ENCODE data around the gene ASB7.
A peak's percentile ranks its signal among the peaks of the same experiment; 100 is the strongest.
"Not testable (repeated sequence)": the region's sequence is repeated elsewhere in the genome, so short reads cannot be mapped to it uniquely, and the experiment has no call there.

ASB7 gene

DNA sequence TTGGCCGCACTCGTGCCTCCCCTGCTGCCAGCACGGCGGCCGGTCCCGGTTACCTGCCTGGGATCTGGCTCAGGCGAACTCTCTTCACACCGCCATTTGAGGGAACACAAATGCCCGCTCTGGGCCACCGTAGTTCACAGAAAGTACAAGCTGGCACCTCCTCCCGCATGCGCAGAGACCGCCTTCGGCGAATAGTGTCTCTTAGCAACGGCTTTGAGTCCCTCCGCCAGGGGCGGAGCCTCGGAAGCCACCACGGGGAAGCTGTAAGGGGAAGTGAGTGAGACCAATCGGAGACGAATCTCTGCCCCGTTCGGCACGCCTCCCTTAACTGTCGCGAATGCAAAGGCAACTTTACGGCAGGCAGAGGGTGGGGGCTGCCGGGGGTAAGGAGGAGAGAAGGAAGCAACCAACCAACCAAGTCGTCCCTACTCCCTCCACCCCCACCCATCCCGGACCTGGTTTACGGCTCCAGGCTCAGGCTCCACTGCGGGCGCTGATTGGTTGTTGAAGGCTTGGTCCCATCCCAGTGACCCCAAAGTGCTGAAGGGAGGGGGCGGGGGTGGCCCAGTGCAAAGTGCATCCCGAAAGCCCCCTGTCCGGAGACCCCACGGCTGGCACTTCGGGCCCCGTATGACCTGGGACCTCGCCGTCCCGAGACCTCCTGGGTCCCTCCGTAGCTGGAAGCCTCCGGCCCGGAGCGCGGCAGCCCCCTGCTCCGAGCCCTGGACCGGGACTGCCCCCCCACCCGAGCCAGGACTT lies at the start of gene ASB7, which contains the start of gene LINS1:
TSS of gene ASB7 (plus strand) at position 526 of the 759 bp plus-strand sequence. CDS start 9,628 bp downstream, outside the sequence.
TSS of gene LINS1 (minus strand) at position 121 of the 759 bp plus-strand sequence. CDS start 21,342 bp downstream, outside the sequence.
- peak; percentile 99 for DNase-seq (ENCODE audit: low read depth)

DNA sequence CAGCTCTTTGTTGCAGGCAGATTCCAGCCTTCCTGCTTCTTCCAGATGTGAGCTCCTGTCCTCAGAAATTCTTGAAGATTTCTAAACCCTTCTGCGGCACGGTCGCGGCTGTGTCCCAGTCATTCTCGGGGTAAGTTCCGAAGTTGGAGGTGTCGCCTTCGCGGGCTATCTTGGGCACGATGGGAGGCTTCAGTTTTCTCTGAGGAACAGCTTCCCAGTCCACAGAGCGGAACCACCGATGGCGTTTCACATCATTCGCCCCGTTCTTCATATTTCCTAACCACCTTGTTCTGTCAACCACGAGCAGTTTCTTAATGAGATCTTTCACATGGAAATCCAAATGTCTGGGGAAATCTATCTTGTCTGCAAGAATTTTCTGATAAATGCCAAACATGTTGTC lies 48.9 kb upstream of the ASB7 start:
- DNase-seq (ENCODE audit: low read depth) = no peak

- DNase-seq (ENCODE audit: low read depth) = no peak
Observed at GRCh38 chr15:100558771-100559254, 43.6 kb upstream of the ASB7 start.

DNA sequence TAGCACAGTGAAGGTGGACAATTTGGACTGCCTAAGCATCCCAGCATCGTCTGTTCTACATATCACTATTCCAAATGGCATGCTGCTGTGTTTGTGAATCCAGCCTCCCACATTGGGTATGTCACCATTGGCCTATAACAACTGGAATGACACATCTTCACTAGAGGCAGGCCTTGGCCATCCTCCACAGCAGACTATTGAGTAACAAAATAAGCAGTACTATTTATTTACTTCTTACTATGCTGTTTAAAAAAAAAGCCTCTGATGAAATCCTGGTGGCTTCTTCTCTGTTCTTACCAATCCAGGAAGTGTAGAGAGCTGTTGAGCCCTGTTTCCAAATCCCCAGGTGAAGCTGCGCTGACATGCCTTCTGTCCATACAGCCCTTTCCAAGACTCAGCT lies 43.1 kb upstream of the ASB7 start:
- DNase-seq (ENCODE audit: low read depth) = no peak

DNA sequence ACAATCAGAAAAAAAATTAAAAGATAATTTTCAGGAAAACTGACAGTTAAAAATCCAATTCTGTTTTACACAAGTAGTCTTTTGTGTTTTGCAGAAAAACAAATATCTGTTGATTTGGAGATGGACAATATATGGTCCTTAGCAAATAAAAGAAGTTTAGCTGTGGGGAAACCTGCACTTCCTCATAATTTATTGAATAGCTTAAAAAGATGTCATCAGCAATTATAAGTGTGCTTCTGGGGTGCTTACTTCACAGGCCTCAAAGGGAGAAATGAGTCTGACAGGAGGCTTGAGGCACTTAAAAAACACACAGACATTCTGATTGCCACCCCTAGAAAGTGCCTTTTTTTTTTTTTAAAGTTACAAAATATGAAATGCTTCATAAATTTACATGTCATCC lies 42.1 kb upstream of the ASB7 start:
- DNase-seq (ENCODE audit: low read depth) = no peak

GRCh38 chr15:100565591-100565990 lies 36.8 kb upstream of the ASB7 start:
- DNase-seq (ENCODE audit: low read depth) = no peak

DNA sequence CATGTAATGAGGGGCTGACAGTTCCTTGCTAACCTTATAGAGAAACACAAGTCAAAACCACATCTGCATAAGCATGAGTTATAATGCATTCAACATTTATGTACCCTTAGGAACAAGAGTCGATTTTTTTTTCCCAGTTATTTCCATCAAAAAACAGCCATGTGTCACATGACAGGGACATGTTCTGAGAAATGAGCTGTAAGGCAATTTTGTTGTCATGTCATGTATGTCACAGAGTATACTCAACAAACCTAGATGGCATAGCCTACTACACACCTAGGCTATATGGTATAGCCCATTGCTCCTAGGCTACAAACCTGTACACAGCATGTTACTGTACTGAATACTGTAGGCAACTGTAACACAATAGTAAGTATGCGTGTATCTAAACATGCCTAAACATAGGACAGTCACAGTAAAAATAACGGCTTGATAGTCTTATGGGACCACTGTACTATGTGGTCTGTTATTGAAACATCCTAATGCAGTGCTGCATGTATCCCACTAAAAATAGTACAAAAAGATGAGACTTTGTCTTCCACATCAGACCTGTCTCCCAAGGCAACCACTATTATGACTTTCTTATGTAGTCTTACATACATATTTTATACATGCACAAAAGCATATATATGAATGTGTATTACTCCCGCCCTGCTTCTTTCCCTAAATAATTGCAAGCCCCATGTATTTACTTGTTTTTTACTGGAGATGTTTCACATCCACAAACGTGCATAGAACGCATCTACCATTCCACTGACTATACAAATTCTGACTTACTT lies 35.4 kb upstream of the ASB7 start:
- DNase-seq (ENCODE audit: low read depth) = no peak

GRCh38 chr15:100569391-100569790 lies 33.0 kb upstream of the ASB7 start:
- no peak for DNase-seq (ENCODE audit: low read depth)

- DNase-seq (ENCODE audit: low read depth) = no peak
Observed at GRCh38 chr15:100570275-100570674, 32.1 kb upstream of the ASB7 start.

GRCh38 chr15:100570735-100571313 lies 31.6 kb upstream of the ASB7 start:
- DNase-seq (ENCODE audit: low read depth) = no peak

DNA sequence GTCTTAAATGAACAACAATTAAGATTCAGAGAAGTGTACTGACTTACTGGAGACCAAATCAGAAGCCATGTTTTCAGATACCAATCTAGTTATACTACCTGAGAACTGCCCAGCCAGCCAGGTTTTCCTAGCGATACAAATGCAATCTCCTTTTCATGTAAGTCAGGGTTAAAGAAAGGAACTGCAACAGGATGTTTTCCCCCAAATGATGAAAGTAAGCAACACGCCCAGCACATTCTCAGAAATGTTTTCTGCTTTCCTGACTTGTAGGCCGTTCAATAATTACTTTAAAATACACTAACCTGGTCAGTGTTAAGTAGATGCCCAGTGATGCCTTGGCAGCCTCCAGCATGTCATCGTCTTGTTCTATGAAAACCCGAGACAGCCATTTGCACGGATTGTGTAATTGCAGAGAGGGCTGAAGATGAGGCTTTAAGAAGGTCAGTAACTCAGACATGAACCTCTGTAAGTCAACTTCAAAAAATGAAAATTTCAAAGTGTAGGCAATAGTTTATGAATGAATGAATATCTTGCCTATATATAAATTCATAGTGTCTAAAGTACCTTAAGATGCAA lies 30.7 kb upstream of the ASB7 start:
- no peak for DNase-seq (ENCODE audit: low read depth)

GRCh38 chr15:100572362-100572983 lies 29.9 kb upstream of the ASB7 start:
- no peak for DNase-seq (ENCODE audit: low read depth)

DNA sequence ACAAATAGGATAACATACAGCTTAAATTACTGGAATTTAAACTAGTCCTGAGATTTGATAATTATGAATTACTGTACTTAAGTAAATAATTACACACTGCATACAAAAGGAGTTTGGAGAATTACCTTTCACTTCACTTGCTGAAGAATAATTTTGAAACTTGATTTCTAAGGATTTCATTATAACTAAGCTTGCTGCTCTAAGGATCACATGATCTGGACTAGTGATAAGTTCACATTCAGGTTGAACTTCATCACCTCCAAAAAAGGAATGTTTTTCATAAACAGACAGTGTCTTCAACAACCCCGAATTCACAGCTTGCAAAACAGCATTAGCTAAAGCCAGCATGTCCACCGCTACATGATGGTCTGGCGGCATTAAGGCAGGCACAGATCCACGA lies 28.9 kb upstream of the ASB7 start:
- DNase-seq (ENCODE audit: low read depth) = no peak

GRCh38 chr15:100580414-100580813 lies 22.0 kb upstream of the ASB7 start:
- no peak for DNase-seq (ENCODE audit: low read depth)

- no peak for DNase-seq (ENCODE audit: low read depth)
Observed at GRCh38 chr15:100588638-100589242, 13.6 kb upstream of the ASB7 start.

GRCh38 chr15:100591163-100591562 lies 11.2 kb upstream of the ASB7 start:
- not testable (repeated sequence) for DNase-seq (ENCODE audit: low read depth)

DNA sequence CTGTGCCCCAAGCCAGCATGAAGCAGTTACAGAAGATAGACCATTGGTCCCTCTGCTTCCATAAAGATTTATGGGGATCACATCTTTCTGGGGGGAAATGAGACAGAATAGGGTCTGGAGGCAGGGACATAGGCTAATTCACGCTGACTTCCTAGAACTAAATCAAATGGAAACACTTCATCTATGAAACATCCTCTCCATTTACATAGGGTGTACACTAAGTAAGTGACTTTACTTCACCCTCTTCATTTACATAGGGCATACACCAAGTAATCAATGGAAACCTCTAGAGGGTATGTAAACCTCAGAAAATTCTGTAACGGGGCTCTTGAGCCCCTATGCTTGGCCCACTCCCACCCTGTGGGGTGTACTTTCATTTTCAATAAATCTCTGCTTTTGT lies 10.6 kb upstream of the ASB7 start:
- DNase-seq (ENCODE audit: low read depth) = no peak

GRCh38 chr15:100592898-100593297 lies 9.5 kb upstream of the ASB7 start:
- no peak for DNase-seq (ENCODE audit: low read depth)

GRCh38 chr15:100593431-100593830 lies 9.0 kb upstream of the ASB7 start:
- DNase-seq (ENCODE audit: low read depth) = no peak

DNA sequence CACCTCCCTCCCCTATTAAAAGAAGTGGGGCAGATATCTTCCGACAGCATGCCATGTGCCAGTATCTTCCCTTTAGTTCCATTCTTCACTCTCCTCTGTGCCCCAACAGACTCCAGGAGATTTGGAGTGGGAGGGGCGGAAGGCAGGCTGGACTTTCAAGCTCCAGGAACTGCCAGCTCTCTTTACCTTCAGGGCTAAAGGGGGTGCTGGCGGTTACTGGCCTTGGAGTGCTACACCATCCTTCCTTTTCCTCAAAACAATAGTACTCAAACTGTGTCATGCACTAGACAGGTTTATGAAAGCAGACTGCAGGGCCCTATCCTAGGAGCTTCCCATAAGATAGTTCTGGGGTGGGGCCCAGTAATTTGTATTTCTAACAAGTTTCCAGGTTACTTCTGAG lies 6.4 kb upstream of the ASB7 start:
- DNase-seq (ENCODE audit: low read depth) = no peak

GRCh38 chr15:100596792-100597191 lies 5.6 kb upstream of the ASB7 start:
- peak; percentile 90 for DNase-seq (ENCODE audit: low read depth)

- no peak for DNase-seq (ENCODE audit: low read depth)
Observed at GRCh38 chr15:100597862-100598261, 4.5 kb upstream of the ASB7 start.
